Limb (tissue), 2 donors: ENCODE data around the gene PRSS53.

Experiments
- DNase-seq, 2 donors: peaks; one replicate each; pipeline ENCODE4 v3.0.0-alpha.2; 2016; ENCODE audit errors: extremely low spot score in 2 of 2

PRSS53 gene

GRCh38 chr16:31094424-31095120 is 5.8 kb upstream of the PRSS53 start, which contains the start of gene VKORC1:
Gene VKORC1, minus strand, starts transcription at chr16:31094797. Its CDS starts 68 bp downstream, at chr16:31094729.
- peak; percentile 90 to 92 for DNase-seq

GRCh38 chr16:31094088-31094423 is 5.3 kb upstream of the PRSS53 start:
- no peak for DNase-seq

GRCh38 chr16:31093132-31093703 is 4.5 kb upstream of the PRSS53 start:
- DNase-seq = no peak

DNA sequence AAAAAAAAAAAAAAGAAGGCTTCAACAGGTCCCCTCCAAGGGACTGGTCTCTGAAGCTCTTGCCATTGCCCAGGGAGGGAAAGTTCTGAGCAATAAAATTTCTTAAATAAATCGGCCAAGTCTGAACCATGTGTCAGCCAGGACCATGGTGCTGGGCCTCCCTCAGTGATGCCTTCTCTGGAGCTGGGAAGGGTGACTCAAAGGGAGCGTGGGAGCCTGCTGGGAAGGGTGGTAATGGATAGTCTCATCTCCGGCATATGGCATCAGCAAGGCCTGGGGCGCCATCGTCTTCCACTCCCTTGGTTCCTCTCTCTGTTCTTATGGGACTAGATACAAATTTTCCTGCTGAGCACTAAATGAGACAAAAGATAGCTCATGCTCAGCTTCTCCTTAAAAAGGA is 3.6 kb upstream of the PRSS53 start:
- no peak for DNase-seq

- DNase-seq = no peak
Observed at GRCh38 chr16:31090540-31090939, 1.8 kb upstream of the PRSS53 start.

- DNase-seq = no peak
Observed at GRCh38 chr16:31089199-31089598, 456 bp upstream of the PRSS53 start.

GRCh38 chr16:31087971-31088370 is 772 bp downstream of the PRSS53 start:
- peak in 1 of 2 donors; percentile 25 for DNase-seq

DNA sequence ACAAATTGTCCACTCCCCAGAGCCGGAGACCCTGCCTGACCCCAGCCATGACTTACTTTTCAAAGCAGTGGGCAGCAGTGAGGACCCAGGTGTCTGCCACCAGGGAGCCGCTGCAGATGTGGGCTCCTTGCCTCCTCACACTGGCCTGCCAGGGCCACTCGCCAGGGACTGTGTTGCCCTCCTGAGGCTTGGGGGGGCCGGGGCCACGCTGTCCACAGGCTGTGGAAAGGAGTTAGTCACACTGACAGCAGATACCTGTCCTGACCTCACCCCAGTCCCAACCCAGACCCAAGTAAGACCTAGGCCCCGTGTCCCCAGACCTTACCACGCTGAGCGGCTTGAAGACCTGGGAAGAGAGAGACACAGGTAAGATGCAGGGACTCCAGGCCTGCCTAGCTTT is 1.3 kb downstream of the PRSS53 start:
- peak in 1 of 2 donors; percentile 27 for DNase-seq

DNA sequence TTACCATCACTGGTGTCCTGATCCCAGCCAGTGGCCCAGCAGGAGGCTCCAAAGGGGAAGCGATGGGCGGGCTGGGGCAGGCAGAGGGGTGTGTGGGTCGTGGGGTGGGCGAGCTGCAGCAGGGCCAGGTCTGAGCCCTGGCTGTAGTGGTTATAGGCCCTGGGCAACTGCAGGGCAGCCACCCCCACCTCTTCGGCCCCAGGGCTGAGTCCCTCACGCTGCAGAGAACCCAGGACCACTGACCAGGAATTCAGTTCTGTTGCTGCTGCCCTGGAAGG is 2.2 kb downstream of the PRSS53 start:
- no peak for DNase-seq

GRCh38 chr16:31085873-31086628 is 2.7 kb downstream of the PRSS53 start:
- DNase-seq = peak; percentile 55 to 66

DNA sequence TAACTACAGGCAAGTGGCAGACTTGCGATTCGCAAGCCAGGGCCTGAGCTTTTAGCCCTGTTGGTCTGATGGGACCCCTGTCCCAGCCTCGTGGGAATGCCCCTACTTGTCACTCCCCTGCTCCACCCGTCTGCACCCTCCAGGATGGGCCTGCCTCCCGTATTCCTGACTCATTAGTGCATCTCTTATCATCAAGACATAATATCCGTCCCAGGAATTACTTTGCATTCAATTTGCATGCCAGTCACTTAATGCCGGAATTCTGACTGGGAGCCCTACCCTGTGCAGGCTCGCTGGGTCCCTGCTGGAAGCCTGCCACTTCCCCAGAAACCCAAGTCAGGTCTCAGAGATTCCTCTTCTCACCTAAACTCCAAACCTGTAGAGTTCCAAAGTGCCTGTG is 3.3 kb downstream of the PRSS53 start:
- DNase-seq = peak in 1 of 2 donors; percentile 22

- peak; percentile 32 to 41 for DNase-seq
Observed at GRCh38 chr16:31084584-31085302, 4.0 kb downstream of the PRSS53 start.

DNA sequence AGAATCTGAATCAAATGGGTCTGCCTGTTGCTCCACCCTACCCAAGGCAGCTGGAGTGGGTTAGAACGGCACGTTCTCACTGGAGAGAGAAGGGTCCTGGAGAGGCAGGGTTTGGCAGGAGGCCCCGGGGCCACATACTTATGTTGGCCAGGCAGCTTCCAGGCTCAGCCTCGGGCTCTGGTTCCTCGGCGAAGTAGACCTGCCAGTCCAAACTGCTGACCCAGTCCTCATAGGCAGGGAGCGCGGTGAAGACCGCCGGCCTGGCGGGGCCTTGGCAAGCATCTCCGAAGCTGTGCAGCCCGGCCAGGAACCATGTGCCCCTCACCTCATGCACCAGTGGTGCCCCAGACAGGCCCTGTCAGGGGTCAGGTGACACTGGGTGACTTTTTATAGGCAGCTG is 4.8 kb downstream of the PRSS53 start:
- DNase-seq = peak in 1 of 2 donors; percentile 27

- DNase-seq = no peak
Observed at GRCh38 chr16:31083556-31083955, 5.2 kb downstream of the PRSS53 start.

GRCh38 chr16:31083081-31083480 is 5.7 kb downstream of the PRSS53 start:
- DNase-seq = no peak

DNA sequence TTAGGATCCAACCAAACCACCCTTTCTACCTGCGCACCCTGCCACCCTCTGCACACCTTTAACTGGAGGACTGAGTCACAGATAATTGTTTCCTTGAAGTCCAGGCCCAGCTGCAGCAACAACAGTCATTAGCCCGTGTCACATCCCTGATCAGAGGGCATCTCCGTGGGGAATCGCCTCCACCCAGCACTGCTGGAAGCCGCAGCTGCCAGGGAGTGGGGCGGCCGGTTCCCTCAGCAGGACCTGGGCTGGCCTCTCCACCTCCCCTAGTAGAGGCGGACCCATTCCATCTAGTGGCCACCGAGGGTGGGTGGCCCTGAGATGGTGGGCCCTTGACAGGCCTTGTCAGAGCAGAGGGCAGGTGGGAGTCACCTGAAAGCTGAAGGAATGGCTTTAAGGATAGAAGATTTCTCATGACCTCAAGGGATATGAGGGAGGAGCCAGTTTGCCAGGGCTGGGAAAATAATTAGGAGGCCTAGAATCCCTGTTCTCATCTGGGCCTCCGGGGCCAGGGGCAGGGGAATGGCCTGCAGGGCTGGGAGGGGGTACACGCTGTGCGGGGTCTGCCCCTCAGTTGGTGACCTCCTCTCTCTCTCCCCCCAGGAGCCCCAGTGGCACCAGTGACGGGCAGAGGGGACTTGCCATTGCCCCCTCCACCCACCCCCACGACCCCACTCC is 6.2 kb downstream of the PRSS53 start:
- no peak for DNase-seq

- no peak for DNase-seq
Observed at GRCh38 chr16:31081428-31082351, 7.1 kb downstream of the PRSS53 start.

GRCh38 chr16:31080756-31081419 is 7.9 kb downstream of the PRSS53 start:
- no peak for DNase-seq

DNA sequence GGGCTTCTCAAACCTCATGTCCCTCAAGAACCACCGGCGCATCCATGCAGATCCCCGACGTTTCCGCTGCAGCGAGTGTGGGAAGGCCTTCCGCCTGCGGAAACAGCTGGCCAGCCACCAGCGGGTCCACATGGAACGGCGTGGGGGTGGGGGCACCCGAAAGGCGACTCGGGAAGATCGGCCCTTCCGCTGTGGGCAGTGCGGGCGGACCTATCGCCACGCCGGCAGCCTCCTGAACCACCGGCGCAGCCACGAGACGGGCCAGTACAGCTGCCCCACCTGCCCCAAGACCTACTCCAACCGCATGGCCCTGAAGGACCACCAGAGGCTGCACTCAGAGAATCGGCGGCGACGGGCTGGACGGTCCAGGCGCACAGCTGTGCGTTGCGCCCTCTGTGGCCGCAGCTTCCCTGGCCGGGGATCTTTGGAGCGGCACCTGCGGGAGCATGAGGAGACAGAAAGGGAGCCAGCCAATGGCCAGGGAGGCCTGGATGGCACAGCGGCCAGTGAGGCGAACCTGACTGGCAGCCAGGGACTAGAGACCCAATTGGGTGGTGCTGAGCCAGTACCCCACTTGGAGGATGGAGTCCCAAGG is 8.6 kb downstream of the PRSS53 start:
- no peak for DNase-seq
